ENCODE measurements around the gene GPHN. TPM values are rescaled to one million over a fixed set of nuclear protein-coding genes. Genes with fewer than 3 reads are reported as not detected.

GPHN gene
- total RNA-seq, 4 donors from 2014 or later: 14.8 to 20.8 (median 17.0) TPM

DNA sequence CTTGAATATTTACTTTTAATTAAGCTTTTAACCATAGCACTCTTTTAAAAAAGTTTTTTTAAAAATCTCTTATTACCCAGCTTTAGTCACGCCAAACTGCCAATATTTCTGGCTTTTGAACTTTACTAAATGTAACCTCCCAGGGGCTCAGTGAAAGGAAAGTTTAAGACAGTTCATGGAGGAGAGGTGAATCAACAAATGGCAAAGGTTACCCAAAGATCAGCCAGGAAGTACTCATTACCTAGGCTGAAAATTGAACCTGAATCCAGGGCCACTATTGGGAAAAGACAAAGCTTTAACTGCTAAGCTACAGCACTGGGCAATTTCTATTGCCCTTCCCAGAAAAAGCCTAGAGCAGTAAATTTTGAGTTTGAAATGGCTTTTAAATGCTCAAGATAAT lies 282.2 kb downstream of the GPHN start:
- TF ChIP-seq, protein P1, sequence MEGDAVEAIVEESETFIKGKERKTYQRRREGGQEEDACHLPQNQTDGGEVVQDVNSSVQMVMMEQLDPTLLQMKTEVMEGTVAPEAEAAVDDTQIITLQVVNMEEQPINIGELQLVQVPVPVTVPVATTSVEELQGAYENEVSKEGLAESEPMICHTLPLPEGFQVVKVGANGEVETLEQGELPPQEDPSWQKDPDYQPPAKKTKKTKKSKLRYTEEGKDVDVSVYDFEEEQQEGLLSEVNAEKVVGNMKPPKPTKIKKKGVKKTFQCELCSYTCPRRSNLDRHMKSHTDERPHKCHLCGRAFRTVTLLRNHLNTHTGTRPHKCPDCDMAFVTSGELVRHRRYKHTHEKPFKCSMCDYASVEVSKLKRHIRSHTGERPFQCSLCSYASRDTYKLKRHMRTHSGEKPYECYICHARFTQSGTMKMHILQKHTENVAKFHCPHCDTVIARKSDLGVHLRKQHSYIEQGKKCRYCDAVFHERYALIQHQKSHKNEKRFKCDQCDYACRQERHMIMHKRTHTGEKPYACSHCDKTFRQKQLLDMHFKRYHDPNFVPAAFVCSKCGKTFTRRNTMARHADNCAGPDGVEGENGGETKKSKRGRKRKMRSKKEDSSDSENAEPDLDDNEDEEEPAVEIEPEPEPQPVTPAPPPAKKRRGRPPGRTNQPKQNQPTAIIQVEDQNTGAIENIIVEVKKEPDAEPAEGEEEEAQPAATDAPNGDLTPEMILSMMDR (IDR thresholded peaks at IDR 0.05): no peak
- TF ChIP-seq POLR2A (IDR thresholded peaks at IDR 0.05): no peak
- intact Hi-C loops (cut with DNase I; ENCODE audit: low total_unique reads): no loop called here
- H3K4me3 ChIP-seq (ENCODE audit: low read depth, poor library complexity, severe bottlenecking): no peak overlapping the region
- no peak for DNase-seq (ENCODE audit: low spot score in 2 of 2)
- 91 to 98% methylated on average over 1 of the region's 1 CpG for WGBS, 2 donors

DNA sequence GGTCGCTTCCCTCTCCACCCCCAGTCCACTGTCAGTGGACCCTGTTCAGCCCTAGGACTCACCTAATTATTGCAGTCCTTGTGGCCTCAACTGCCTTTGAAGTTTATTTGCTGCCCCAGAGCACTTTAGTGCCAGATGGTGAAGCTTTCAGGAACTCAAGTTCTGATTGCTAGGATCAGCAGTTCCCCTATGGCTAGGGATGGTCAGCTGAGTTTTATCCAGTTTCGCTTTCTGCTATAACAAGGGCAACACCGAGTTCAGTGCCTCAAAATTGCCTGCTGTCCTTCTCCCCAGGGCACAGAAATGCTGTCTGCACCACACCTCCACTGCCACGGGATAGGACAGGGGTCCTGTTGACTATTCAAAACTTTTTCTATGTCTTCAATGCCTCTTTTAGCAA lies 295.0 kb downstream of the GPHN start:
- TF ChIP-seq, protein P1 (IDR thresholded peaks at IDR 0.05): no peak
- TF ChIP-seq POLR2A (IDR thresholded peaks at IDR 0.05): no peak
- no peak for DNase-seq (ENCODE audit: low spot score in 2 of 2)
- WGBS, 2 donors: 86 to 90% methylated on average over 4 of the region's 4 CpGs
- H3K4me3 ChIP-seq (ENCODE audit: low read depth, poor library complexity, severe bottlenecking): no peak overlapping the region
- intact Hi-C loops (cut with DNase I; ENCODE audit: low total_unique reads): no loop called here

DNA sequence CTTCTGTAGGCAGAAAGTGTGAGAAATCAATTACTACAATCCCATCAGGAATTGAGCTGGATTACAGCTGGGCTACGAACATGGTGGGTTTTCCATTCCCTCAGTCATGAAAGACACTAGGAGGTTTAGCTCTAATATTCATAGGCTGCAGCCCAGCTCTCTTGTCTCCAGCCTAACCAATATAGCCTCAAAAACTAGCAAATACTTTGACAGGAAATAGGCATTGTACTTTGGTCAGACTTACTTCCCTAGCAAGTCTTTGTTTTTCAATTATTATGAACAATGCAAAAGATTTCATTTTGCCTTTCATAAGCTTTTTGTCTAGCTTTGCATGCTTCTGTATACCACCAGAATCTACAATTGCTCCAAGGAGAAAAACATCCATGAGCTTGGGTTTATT lies 296.2 kb downstream of the GPHN start:
- no peak for TF ChIP-seq POLR2A (IDR thresholded peaks at IDR 0.05)
- TF ChIP-seq, protein P1 (IDR thresholded peaks at IDR 0.05): no peak
- 70 to 92% methylated on average over 1 of the region's 1 CpG for WGBS, 2 donors
- no peak overlapping the region for H3K4me3 ChIP-seq (ENCODE audit: low read depth, poor library complexity, severe bottlenecking)
- no peak for DNase-seq (ENCODE audit: low spot score in 2 of 2)
- intact Hi-C loops (cut with DNase I; ENCODE audit: low total_unique reads): no loop called here

DNA sequence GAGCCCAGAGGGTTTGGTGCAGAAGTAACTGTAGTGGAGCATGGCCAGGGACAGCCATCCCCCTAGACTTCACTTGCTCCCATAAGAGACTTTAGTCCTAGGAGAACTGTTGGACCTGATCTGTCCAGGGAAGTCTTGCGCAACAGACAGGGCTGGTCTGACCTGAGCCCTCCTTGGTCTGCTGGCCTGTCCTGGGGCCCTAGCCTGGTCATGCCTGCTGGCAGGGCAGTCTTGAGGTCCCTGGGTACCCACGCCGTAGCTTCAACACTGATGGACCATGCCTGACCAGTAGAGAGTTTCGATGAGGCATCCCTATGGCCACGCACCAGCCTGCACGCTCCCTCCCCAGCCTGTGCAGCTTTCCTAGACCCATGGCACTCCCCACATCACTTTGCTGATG lies 305.7 kb downstream of the GPHN start:
- intact Hi-C loops (cut with DNase I; ENCODE audit: low total_unique reads): no loop called here
- TF ChIP-seq POLR2A (IDR thresholded peaks at IDR 0.05): no peak
- TF ChIP-seq, protein P1 (IDR thresholded peaks at IDR 0.05): no peak
- 95 to 100% methylated on average over 6 of the region's 6 CpGs for WGBS, 2 donors
- DNase-seq (ENCODE audit: low spot score in 2 of 2): no peak
- no peak overlapping the region for H3K4me3 ChIP-seq (ENCODE audit: low read depth, poor library complexity, severe bottlenecking)

DNA sequence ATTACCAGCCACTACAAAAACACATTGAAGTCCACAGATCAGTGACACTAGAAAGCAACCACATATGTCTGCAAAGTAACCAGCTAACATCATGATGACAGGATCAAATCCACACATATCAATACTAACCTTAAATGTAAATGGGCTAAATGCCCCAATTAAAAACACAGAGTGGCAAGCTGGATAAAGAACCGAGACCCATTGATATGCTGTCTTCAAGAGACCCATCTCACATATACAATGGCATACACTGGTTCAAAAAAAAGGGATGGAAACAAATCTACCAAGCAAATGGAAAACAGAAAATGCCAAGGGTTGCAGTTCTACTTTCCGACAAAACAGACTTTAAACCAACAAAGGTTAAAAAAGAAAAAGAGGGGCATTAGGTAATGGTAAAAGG lies 307.7 kb downstream of the GPHN start:
- intact Hi-C loops (cut with DNase I; ENCODE audit: low total_unique reads): no loop called here
- H3K4me3 ChIP-seq (ENCODE audit: low read depth, poor library complexity, severe bottlenecking): no peak overlapping the region
- TF ChIP-seq POLR2A (IDR thresholded peaks at IDR 0.05): no peak
- TF ChIP-seq, protein P1 (IDR thresholded peaks at IDR 0.05): no peak
- 98 to 100% methylated on average over 2 of the region's 2 CpGs for WGBS, 2 donors
- DNase-seq (ENCODE audit: low spot score in 2 of 2): no peak

DNA sequence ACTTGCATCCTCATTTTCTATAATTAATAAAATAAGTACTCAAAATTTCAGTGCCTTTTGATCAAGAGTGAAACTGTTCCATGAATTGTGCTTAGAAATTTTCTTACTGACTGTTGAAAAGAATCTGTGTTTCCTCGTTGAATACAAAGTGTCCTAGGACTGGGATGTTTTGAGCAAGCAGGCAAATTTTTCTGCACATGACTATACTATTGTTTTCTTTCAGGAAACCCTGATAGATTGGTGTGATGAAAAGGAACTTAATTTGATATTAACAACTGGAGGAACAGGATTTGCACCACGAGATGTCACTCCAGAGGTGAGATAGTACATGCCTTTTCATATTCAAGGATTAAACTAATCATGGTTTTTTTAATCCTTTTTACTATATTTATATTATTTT lies 316.3 kb downstream of the GPHN start:
- no peak for DNase-seq (ENCODE audit: low spot score in 2 of 2)
- TF ChIP-seq, protein P1 (IDR thresholded peaks at IDR 0.05): no peak
- TF ChIP-seq POLR2A (IDR thresholded peaks at IDR 0.05): no peak
- WGBS, 2 donors: 51% methylated on average over 2 of the region's 2 CpGs
- H3K4me3 ChIP-seq (ENCODE audit: low read depth, poor library complexity, severe bottlenecking): no peak overlapping the region
- intact Hi-C loops (cut with DNase I; ENCODE audit: low total_unique reads): no loop called here
